HepG2 (cell line): ENCODE data around the gene ERCC5. TPM values are rescaled to one million over a fixed set of nuclear protein-coding genes. Genes with fewer than 3 reads are reported as not detected.

Source experiments
- CEBPG ChIP-seq: IDR thresholded peaks from 2 replicates; pipeline ENCODE4 v1.6.1; 2016
- CENPBD1 ChIP-seq: sonication (generic); formaldehyde crosslinking; IDR thresholded peaks from 2 replicates; pipeline ENCODE4 v1.8.0; 2022; ENCODE audit warnings: missing genetic modification reagents, low read depth, mild to moderate bottlenecking, borderline replicate concordance
- DMAP1 ChIP-seq: IDR thresholded peaks from 2 replicates; pipeline ENCODE4 v1.6.1; 2016
- EEA1 ChIP-seq: sonication (generic); formaldehyde crosslinking; IDR thresholded peaks from 2 replicates; pipeline ENCODE4 v1.5.1; 2020; ENCODE audit warnings: mild to moderate bottlenecking, missing genetic modification reagents, borderline replicate concordance
- EP300 ChIP-seq, 3 experiments: sonication (generic) in 1 of 3; formaldehyde crosslinking in 1 of 3; IDR thresholded peaks; 2 replicates each; pipeline versions ENCODE4 v1.5.1 to v1.6.1; 2011 to 2020; ENCODE audit warnings: low read depth in 2 of 3, low read length in 2 of 3, borderline replicate concordance in 1 of 3, improper control_type of control experiment in 1 of 3, mild to moderate bottlenecking in 1 of 3, missing genetic modification reagents in 1 of 3, moderate library complexity in 1 of 3
- KMT2A ChIP-seq: sonication (generic); formaldehyde crosslinking; IDR thresholded peaks from 2 replicates; pipeline ENCODE4 v1.4.0; 2020; ENCODE audit warnings: missing genetic modification reagents
- MTF1 ChIP-seq: sonication (generic); formaldehyde crosslinking; IDR thresholded peaks from 2 replicates; pipeline ENCODE4 v1.5.0; 2020; ENCODE audit warnings: missing genetic modification reagents
- MXD1 ChIP-seq: sonication (generic); formaldehyde crosslinking; IDR thresholded peaks from 2 replicates; pipeline ENCODE4 v1.4.0; 2020; ENCODE audit warnings: mild to moderate bottlenecking, missing genetic modification reagents
- NFIB ChIP-seq: sonication (generic); formaldehyde crosslinking; IDR thresholded peaks from 2 replicates; pipeline ENCODE4 v1.9.0; 2021; ENCODE audit warnings: missing genetic modification reagents, mild to moderate bottlenecking, borderline replicate concordance
- PATZ1 ChIP-seq: sonication (generic); formaldehyde crosslinking; IDR thresholded peaks from 2 replicates; pipeline ENCODE4 v1.4.0; 2020; ENCODE audit warnings: missing genetic modification reagents
- PHF21A ChIP-seq: sonication (generic); formaldehyde crosslinking; IDR thresholded peaks from 2 replicates; pipeline ENCODE4 v1.5.0; 2020; ENCODE audit warnings: mild to moderate bottlenecking, missing genetic modification reagents
- RAD21 ChIP-seq: fragments of 450-650 bp; formaldehyde crosslinking; IDR thresholded peaks from 2 replicates; pipeline ENCODE4 v1.5.0; 2020; ENCODE audit warnings: mild to moderate bottlenecking
- SRF ChIP-seq: IDR thresholded peaks from 2 replicates; pipeline ENCODE4 v1.6.1; 2011; ENCODE audit warnings: mild to moderate bottlenecking, low read depth, low read length, moderate library complexity
- THYN1 ChIP-seq: sonication (generic); formaldehyde crosslinking; IDR thresholded peaks from 2 replicates; pipeline ENCODE4 v1.8.1; 2023; ENCODE audit warnings: low read depth, mild to moderate bottlenecking, moderate library complexity, missing genetic modification reagents, borderline replicate concordance
- U2AF2 ChIP-seq: fragments of 200-400 bp; formaldehyde crosslinking; IDR thresholded peaks from 2 replicates; pipeline ENCODE4 v1.6.1; 2017; ENCODE audit warnings: low read depth, mild to moderate bottlenecking, low read length
- ZFP41 ChIP-seq: sonication (generic); formaldehyde crosslinking; IDR thresholded peaks from 2 replicates; pipeline ENCODE4 v1.4.0; 2020; ENCODE audit warnings: mild to moderate bottlenecking, missing genetic modification reagents, borderline replicate concordance
- ZNF33B ChIP-seq: sonication (generic); formaldehyde crosslinking; IDR thresholded peaks from 2 replicates; pipeline ENCODE4 v1.5.1; 2020; ENCODE audit warnings: mild to moderate bottlenecking, missing genetic modification reagents
- ZNF496 ChIP-seq: sonication (generic); formaldehyde crosslinking; IDR thresholded peaks from 2 replicates; pipeline ENCODE4 v1.8.1; 2023; ENCODE audit warnings: mild to moderate bottlenecking, moderate library complexity, missing genetic modification reagents; ENCODE audit not compliant: insufficient replicate concordance
- ZNF572 ChIP-seq: sonication (generic); formaldehyde crosslinking; IDR thresholded peaks from 2 replicates; pipeline ENCODE4 v1.5.1; 2020; ENCODE audit warnings: mild to moderate bottlenecking, missing genetic modification reagents
- ZNF644 ChIP-seq: IDR thresholded peaks from 2 replicates; pipeline ENCODE4 v1.6.1; 2016; ENCODE audit warnings: low read depth
- ZNF691 ChIP-seq: sonication (generic); formaldehyde crosslinking; IDR thresholded peaks from 2 replicates; pipeline ENCODE4 v1.4.0; 2020; ENCODE audit warnings: missing genetic modification reagents, low read depth, mild to moderate bottlenecking, borderline replicate concordance
- ZNF777 ChIP-seq: sonication (generic); formaldehyde crosslinking; IDR thresholded peaks from 2 replicates; pipeline ENCODE4 v1.4.0; 2020; ENCODE audit warnings: missing genetic modification reagents
- ZNF800 ChIP-seq: sonication (generic); formaldehyde crosslinking; IDR thresholded peaks from 2 replicates; pipeline ENCODE4 v1.4.0; 2020; ENCODE audit warnings: missing genetic modification reagents
- ZZZ3 ChIP-seq: sonication (generic); formaldehyde crosslinking; IDR thresholded peaks from 2 replicates; pipeline ENCODE4 v1.4.0; 2020; ENCODE audit warnings: missing genetic modification reagents, mild to moderate bottlenecking, borderline replicate concordance
- polyA plus RNA-seq, 8 experiments: library from polyadenylated mRNA; depleted of rRNA in 3 of 8; stranded (reverse) in 7 of 8; unstranded in 1 of 8; fragments of >200 nt; fragmentation: Illumina TruSeq in 4 of 8; extraction: Trizol in 4 of 8; gene quantifications; 2 replicates each; pipeline versions ENCODE4 v1.2.1 to v1.2.3, GENCODE V29; 2011 to 2016; ENCODE audit warnings: low read depth in 4 of 8, missing spikeins in 1 of 8, mixed read lengths in 1 of 8; ENCODE audit not compliant: insufficient read depth in 1 of 8
- total RNA-seq, 5 experiments: library from RNA; depleted of rRNA; stranded (reverse); fragments of >200 nt; fragmentation: Illumina TruSeq; extraction: Trizol; gene quantifications; 2 replicates each; pipeline ENCODE4 v1.2.3, GENCODE V29; 2016; ENCODE audit warnings: low read depth in 1 of 5

Gene ERCC5
- total and polyA plus RNA-seq, 2 of the 13 experiments (the other 11 are each of a cell fraction or from before 2014, with no cell fraction given), result 12.9 to 35.5 TPM

- TF ChIP-seq MXD1 (CRISPR knock-in tag) (no peak), ZNF777 (CRISPR knock-in tag) (peak; percentile 87), PATZ1 (CRISPR knock-in tag) (no peak), THYN1 (CRISPR knock-in tag) (no peak), NFIB (CRISPR knock-in tag) (no peak), DMAP1 (peak; percentile 16; the same call in 1 of the 2 replicates), ZNF572 (CRISPR knock-in tag) (no peak; the same call in 1 of the 2 replicates), RAD21 (CRISPR knock-in tag) (no peak), ZNF496 (no peak), ZNF691 (CRISPR knock-in tag) (0 out of 2 replicates have a peak, but pooled peaks have one; percentile 44), PHF21A (no peak; the same call in 1 of the 2 replicates), CENPBD1 (CRISPR knock-in tag) (no peak), ZZZ3 (CRISPR knock-in tag) (no peak; the same call in 1 of the 2 replicates), ZNF644 (CRISPR knock-in tag) (no peak), ZFP41 (no peak), CEBPG (CRISPR knock-in tag) (no peak), ZNF800 (CRISPR knock-in tag) (peak; percentile 12; the same call in 1 of the 2 replicates), U2AF2 (no peak), EP300 (IDR thresholded peaks at IDR 0.05; ENCODE audit: low read depth in 2 of 2, low read length in 2 of 2) (no peak), EP300 (CRISPR knock-in tag; IDR thresholded peaks at IDR 0.05; ENCODE audit: borderline replicate concordance) (no peak), ZNF33B (CRISPR knock-in tag) (no peak), EEA1 (CRISPR knock-in tag) (no peak), KMT2A (peak; percentile 95), SRF (no peak), MTF1 (CRISPR knock-in tag) (no peak)
Measured at GRCh38 chr13:102798581-102799425, 47.0 kb upstream of the ERCC5 start, which contains the start of the genes BIVM and POGLUT2 (continued).
